Stimulated activated CD4-positive, alpha-beta T cell treated with anti-CD3 and anti-CD28 coated beads, Interleukin-4, amount 100 ng/mL, for 24 hours (primary cell): ENCODE data around the gene KCNMA1.
"Not testable (repeated sequence)": the region's sequence is repeated elsewhere in the genome, so short reads cannot be mapped to it uniquely, and the experiment has no call there.

Experiments used
- DNase-seq: peaks from one replicate; pipeline ENCODE4 v3.0.0-alpha.2; 2020

The KCNMA1 gene

DNA sequence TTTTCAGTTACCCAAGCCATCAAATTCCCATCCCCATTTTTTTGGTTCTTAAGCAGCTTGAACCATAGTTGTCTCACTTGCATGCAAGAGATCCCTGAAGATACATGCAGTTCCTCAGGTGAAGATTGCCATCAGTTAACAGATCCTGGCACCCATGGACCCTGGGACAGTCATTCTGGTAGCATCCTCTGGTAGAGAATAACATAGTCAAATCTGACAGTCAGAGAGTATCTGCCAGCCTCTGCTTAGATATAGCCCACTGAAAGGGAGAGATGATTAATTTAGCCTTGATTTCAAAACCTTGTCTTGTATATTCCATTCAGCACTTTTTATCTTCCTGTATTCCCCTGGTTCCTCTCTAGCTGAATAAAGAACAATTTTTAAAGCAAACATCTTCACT lies 280.4 kb downstream of the KCNMA1 start:
- DNase-seq, result no peak

DNA sequence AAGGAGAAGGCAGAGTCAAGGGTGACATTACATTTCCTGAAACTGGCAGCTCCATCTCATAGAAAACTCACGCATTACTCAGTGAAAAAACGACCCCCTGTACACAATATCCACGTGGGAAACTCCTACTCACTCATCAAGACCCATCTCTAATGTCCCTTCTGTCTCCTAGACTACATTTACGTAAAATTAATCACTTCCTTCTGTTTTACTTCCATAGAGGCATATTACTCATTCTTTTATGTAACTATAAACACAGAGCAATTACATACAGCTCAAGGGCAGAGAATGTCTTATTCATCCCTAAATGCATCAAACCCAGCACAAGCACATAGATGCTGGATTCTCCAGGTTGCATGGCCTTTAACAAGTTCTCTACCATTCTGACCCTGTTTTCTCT lies 281.8 kb downstream of the KCNMA1 start:
- DNase-seq, result no peak

DNA sequence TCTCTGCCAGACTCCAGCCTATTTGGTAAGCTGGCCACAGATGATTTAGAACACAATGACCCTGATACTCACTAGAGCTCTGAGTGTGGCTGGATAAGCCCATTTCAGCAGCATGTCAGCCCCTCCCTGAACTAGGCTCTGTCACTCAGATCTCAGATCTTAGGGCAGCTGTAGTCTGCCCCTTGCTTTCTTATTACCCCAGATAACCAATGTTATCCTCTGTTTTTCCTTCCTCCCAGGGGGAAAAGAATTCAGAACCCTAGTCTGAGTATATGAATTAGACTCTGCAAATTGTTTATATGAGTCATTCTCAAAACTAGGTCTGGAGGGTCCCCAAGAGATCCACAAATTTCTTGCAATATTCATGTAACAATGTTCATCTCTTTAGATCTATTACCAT lies 286.2 kb downstream of the KCNMA1 start:
- DNase-seq, result no peak

DNA sequence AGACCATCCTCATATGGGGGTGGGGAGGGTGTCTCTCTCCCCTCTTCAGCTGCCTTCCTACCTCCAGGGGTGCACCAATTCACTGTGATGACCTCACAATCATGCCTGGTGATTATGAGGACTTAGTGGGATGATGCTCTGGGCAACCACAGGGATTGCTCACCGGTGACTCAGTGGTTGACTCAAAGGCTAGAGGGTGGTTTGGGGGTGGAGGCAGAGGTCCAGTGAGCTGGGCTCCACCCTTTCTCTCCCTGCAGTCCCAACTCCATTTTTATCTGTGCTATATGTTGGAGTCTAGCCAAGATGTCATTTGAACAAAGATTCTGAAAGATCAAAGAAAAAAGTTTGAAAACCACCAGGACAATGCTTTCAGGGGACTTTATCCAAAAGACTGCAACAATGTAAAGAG lies 286.9 kb downstream of the KCNMA1 start:
- DNase-seq, result no peak

- DNase-seq, result no peak
Observed at GRCh38 chr10:77350134-77350533, 287.5 kb downstream of the KCNMA1 start.

DNA sequence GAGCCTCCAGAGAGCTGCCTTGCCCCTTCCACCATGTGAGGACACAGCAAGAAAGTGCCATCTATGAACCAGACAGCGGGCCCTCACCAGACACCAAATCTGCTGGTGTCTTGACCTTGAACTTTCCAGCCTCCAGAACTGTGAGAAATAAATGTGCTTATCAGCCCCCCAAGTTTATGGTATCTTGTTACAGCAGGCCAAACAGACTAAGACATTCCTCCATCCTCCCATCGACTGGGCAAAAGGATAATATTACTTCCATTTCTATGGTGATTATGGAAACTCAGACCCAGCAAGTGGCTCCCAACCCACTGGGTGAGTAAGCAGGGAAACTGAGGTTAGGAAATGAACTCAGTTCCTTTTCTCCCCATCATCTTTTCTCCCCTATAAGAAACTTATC lies 288.4 kb downstream of the KCNMA1 start:
- no peak for DNase-seq

DNA sequence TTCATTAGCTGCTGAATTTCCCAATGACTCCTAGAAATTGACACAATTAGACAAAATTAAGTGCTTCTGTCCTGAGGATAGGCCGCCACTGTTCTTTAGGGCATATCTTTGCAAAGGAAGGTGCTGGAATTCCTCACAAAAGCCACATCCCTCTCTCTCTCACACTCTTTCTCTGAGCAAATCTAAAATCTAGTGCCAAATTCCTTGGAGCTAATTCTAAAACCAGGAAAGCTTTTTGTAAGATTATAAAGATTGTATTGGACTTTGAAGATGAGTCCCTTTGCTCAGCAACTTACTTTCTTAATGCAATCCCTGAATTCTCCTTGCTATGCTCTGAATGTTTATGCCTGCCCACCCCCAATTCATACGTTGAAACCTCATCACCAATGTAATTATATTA lies 288.9 kb downstream of the KCNMA1 start:
- DNase-seq, result no peak

DNA sequence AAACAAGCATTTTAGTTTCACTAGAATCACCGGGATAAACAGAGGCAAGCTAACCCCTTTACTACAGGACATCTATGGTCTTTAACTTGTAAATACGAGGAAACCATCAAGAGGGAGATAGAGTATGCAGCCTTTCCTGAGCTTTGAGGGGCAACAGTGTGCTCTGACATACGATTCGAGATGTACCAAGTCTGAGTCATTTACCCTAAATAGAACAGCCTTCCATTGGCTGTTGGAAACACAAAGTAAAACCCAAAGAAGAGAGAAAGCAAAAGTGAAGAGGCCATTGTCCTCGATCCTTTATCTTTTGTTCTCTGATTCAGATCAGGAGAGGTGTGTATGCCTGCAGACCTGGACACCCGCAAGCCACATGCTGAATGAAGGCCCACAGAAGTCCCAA lies 289.5 kb downstream of the KCNMA1 start:
- no peak for DNase-seq

DNA sequence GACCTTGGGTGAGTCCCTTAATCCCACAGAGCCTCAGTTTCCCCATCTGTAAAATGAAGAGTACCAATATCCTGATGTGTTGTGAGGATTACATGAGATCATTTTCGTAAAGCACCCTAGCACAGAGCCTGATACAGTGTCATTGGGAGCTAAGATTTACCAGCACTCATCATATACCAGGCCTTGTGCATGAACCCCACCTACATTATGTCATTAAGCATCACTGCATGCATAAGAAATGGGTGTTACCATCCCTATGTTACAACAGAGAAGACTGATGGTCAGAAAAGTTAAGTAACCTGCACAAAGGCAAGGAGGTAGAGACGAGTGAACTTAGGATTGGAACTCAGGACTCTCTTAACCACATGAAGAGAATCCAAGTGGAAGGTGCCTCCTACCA lies 290.6 kb downstream of the KCNMA1 start:
- no peak for DNase-seq

DNA sequence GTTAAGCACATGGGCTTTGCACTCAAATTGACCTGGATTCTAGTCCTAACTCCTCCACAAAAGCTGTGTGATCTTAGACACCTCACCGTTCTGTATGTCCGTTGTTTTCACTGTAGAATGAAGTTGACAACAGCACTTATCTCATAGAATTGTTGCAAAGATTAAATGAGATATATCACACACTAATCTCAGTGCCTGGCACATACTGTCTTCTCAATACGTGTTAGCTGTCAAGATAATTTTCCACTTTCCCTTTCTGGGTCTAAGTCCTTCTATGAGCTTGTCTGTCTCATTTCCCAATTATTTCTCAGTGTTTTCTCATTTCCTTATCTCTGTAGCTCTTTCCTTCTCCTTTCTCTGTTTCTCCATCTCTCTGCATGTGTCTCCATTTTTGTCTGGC lies 296.6 kb downstream of the KCNMA1 start:
- no peak for DNase-seq

- DNase-seq, result not testable (repeated sequence)
Observed at GRCh38 chr10:77339872-77340271, 297.7 kb downstream of the KCNMA1 start.

DNA sequence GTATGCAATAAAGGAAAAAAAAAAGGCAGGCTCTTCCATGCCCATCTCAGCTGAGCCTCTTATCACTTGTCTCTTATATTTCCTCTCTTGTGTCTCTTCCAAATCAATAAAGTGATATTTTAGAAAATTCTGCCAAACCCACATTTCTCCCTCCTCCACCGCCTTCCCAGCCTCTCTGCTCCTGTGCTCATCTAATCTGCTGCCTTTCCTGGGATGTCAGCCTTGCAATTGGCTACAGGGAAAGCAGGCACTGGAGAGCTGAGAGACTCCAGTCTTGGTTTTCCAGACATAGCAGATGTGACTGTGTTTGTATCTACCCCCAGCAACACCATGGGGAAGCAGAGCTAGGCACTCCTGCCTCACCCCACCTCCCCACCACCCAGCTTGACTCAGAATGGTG lies 298.4 kb downstream of the KCNMA1 start:
- no peak for DNase-seq

DNA sequence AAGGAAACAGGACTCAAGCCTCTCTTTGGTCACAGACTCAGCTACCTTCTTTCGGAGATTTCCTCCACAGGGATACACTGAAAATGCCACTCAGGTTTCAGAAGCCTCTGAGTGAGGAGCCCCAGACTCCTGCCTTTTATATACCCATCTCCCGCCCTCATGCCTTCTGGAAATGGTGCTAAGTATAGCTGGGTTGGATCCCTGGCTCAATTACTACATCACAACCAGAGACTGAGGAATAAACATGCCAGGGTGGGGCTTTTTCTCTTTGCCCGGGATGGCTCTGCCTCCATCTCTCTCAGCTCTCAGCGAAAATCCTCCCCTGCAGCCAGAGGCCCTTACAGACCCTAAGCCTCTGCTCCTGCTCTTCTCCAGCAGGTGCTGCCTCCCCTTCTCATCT lies 299.5 kb downstream of the KCNMA1 start:
- no peak for DNase-seq

DNA sequence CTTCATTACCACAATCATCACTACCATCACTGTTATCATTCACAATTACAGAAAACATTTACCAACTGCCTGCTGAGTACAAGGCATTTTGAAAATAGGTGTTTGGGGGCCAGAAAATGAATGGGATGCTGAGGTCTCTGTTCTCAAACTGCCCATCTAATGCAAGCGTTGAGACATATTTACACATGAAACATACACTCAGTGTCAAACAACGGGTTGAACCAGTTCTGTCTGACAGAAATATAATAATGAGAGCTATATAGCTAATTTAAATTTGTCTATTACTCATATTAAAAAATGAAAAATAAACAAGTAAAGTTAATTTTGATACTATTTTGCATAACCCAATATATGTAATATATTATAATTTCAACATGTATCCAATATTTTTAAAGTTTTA lies 303.1 kb downstream of the KCNMA1 start:
- DNase-seq, result no peak

- no peak for DNase-seq
Observed at GRCh38 chr10:77333610-77334340, 303.8 kb downstream of the KCNMA1 start.

DNA sequence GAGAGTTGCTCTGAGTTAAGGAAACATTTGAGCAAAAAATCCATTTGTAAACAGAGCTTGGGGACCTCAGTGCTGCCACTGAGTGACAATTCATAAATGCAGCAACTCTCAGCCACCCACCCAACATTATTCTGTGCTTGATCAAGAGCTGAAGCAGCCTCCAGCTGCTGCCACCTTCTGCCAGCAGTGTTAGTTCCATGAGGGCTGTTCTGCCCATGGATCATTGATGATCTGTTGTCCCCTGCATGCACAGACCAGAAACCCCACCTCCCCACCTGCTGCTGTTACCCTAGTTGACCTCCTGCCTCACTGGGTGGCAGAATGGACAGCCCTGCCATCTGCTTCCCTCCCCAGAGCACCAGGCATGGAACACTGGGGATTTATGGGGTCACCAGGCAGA lies 305.4 kb downstream of the KCNMA1 start:
- no peak for DNase-seq

GRCh38 chr10:77328272-77328816 lies 309.3 kb downstream of the KCNMA1 start:
- no peak for DNase-seq

DNA sequence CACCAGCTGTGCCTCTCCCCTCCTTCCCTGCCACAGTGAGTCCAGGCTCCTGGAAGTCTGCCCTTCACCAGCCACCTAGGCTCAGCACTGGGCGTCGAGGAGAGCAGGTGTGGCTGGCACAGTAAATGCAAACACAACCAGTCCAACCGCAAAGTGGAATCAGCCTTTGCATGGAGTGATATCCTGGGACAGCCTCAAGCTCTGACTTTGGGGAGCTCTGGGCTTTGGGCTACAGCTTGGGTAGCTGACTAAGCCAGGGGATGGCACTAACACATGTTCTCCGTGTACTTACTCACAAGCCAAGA lies 312.4 kb downstream of the KCNMA1 start:
- DNase-seq, result no peak

DNA sequence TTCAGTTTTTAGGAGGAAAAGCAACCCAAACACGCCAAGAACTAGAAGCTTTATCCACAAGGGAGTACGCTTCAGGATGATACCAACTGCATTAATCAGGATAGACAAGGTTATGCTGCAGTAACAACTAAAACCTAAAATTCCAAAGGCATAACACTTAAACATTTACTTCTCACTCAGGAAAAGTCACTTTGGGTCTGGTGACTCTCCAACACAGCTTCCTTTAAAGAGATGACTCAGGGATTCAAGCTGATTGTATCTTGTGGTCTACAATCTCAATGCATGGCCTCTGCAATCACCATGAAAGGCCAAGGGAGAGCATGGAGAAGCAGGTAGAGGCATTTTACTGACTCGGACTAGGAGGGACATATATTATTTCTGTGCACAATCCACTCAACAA lies 315.8 kb downstream of the KCNMA1 start:
- no peak for DNase-seq

GRCh38 chr10:77320971-77321471 lies 316.6 kb downstream of the KCNMA1 start:
- no peak for DNase-seq

GRCh38 chr10:77319557-77319956 lies 318.1 kb downstream of the KCNMA1 start:
- no peak for DNase-seq

DNA sequence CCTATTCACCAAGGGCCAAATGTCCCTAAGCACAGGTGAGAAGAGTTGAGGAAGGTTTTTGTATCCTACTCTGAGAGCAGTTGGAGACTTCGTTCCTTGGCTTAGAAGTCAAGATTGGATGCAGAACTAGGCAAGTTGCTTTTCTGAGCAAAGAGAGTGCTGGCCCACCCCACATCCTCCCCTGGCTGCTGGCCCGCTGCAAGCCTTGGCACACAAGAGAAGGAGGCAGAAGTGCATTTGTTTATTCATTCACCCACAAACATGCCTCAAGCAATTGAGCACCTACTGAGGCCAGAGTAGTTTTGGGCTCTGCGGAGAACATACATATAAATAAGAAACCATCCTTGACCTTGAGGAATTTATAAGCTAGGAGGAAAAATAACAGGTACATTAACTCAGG lies 318.9 kb downstream of the KCNMA1 start:
- no peak for DNase-seq

- DNase-seq, result no peak
Observed at GRCh38 chr10:77317221-77317620, 320.4 kb downstream of the KCNMA1 start.

GRCh38 chr10:77315496-77316129 lies 322.0 kb downstream of the KCNMA1 start:
- no peak for DNase-seq
